Measurements from ENCODE around the gene NDFIP2. TPM values are rescaled to one million over a fixed set of nuclear protein-coding genes. Genes with fewer than 3 reads are reported as not detected.

Gene NDFIP2, protein sequence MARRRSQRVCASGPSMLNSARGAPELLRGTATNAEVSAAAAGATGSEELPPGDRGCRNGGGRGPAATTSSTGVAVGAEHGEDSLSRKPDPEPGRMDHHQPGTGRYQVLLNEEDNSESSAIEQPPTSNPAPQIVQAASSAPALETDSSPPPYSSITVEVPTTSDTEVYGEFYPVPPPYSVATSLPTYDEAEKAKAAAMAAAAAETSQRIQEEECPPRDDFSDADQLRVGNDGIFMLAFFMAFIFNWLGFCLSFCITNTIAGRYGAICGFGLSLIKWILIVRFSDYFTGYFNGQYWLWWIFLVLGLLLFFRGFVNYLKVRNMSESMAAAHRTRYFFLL
- total RNA-seq (2014; rRNA removed; shearing (Covaris generic)) = 15.4 and 17.5 TPM in 2 replicates

DNA sequence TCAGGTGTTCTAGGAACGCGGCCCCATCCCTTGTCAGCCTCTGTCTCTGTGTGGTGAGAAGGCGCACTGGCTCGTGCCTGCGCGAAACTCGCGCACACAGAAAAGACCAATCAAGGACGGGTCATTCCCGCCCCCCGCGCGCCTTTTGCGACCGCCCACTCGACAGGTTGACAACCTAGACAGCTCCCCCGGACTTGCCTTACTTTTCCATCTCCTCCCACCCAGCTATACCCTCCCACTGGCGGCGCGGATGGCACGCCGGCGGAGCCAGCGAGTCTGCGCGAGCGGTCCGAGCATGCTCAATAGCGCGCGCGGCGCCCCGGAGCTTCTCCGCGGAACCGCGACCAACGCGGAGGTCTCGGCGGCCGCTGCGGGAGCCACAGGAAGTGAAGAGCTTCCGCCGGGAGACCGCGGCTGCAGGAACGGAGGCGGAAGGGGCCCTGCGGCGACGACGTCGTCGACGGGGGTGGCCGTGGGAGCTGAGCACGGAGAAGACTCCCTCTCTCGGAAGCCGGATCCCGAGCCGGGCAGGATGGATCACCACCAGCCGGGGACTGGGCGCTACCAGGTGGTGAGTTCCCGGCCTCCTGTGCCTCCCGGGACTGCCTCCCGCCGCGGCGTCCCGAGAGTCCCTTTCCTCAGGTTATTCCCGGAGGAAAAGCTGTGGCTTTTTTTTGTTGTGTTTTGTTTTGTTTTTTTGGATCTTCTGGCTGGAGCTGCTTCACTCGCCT lies at the start of gene NDFIP2:
TSS of gene NDFIP2 (plus strand) at position 202 of the 731 bp plus-strand sequence. CDS start at position 251, 49 bp downstream.
- in situ Hi-C loops (cut with HindIII; ENCODE audit: low sequenced_read_pairs) = no loop called here
- peak; percentile 79 for DNase-seq (ENCODE audit: low spot score)

DNA sequence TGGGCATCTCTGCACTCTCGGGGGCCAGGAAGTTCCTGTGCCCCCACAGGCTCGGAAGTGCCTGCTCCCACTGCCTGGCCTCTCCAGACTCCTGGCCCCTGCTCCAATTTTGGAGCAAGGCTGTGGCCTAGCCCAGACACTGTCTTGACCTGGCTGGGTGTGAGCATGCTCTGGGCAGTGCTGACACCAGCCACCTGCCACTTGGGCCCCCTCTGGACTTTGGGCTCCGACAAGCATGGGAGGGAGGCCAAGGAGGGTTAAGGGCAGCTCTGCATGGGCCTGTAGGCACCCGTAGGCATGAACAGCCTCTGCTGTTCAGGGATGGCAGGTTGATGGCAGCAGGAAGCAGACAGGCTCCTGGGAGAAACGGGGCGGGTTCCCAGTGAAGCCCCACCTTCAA lies 48.9 kb upstream of the NDFIP2 start:
- DNase-seq (ENCODE audit: low spot score) = no peak
- in situ Hi-C loops (cut with HindIII; ENCODE audit: low sequenced_read_pairs) = no loop called here

DNA sequence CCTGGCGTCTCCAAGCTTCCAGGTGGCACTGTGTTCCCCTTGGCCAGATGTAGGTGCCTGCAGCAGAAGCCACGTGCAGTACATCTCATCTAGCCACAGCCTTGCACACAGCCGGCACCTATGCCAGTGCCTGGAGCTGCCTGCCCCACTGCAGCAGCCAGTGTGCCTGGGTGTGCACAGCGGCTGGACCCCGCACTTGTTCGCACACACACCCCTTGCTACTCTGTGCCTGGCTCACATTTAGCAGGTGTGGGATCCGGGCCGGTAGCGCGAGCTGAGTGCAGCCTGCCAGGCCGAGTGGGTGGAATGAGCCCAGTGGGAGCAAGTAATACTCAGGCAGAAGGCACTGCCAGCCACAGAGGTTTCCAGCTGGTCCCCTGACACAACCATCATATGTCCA lies 48.0 kb upstream of the NDFIP2 start:
- in situ Hi-C loops (cut with HindIII; ENCODE audit: low sequenced_read_pairs) = no loop called here
- DNase-seq (ENCODE audit: low spot score) = no peak

DNA sequence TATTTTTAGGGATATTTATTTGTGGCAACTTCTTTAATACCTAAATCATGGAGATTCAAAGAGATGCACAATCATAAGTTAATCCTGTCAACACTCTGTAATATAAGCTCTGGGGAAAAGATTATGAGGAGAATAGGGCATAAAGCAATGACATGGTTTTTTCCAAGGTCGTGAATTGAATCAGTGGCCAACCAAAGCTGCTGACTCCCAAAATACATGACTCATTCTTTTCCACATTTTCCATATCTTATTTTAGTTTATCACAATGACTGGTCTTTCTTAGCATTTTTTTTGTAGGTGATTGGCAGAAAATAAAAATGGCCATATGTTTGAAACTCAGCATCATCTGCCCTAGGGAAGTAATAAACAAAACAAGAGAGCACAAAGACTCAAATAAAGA lies 46.4 kb upstream of the NDFIP2 start:
- DNase-seq (ENCODE audit: low spot score) = no peak
- in situ Hi-C loops (cut with HindIII; ENCODE audit: low sequenced_read_pairs) = no loop called here

DNA sequence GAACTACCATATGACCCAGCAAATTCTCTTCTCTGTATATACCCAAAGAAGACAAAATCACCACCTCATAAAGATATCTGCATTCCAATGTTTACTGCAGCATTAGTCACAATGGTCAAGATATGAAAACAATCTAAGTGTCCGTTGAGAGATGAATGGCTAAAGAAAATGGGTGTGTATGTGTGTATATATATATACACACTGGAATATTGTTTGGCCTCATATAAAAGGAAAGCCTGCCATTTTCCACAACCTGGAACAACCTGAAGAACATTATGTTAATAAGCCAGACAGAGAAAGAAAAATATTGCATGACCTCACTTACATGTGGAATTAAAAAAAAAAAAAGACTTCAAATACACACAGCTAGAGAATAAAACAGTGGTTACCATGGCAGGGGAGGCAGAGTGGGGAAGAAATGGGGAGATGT lies 45.4 kb upstream of the NDFIP2 start:
- in situ Hi-C loops (cut with HindIII; ENCODE audit: low sequenced_read_pairs) = no loop called here
- no peak for DNase-seq (ENCODE audit: low spot score)

DNA sequence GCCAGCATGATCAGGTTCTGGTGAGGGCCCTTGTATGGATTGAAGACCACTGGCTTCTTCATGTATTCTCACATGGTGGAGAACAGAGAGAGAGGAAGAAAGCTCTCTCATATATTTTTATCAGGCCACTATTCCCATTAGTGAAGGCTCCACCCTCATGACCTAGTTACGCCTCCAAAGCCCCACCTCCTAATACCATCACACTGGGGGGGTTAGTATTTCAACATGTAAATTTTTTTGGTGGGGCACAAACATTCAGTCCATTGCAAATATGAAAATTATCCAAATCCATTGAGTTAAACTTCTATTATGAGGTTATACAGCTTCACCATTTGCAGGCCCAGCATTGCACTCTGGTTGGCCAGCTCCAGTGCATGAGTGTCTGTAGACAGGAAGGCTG lies 41.7 kb upstream of the NDFIP2 start:
- in situ Hi-C loops (cut with HindIII; ENCODE audit: low sequenced_read_pairs) = no loop called here
- DNase-seq (ENCODE audit: low spot score) = no peak

DNA sequence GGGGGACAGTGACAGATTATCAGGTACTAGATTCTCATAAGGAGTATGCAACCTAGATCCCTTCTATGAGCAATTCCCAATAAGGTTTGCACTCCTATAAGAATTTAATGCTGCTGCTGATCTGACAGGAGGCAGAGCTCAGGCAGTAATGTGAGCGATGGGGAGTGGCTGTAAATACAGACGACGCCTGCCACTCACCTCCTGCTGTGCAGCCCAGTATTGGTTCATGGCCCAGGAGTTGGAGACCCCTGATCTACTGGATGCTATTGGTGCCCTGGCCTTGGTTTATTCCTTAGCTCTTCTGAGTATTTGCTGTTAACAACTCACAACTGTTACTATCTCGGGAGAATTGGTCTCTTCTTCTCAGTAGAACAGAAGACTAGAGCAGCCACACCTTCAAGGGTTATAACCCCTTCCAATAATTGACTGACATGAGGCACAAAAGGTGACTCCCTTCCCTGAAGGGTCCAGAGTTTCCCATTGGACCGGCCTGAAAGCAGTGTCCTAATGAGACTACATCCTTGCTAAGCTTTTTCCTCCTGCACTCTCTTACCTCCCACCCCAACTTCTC lies 39.9 kb upstream of the NDFIP2 start:
- in situ Hi-C loops (cut with HindIII; ENCODE audit: low sequenced_read_pairs) = no loop called here
- DNase-seq (ENCODE audit: low spot score) = no peak

DNA sequence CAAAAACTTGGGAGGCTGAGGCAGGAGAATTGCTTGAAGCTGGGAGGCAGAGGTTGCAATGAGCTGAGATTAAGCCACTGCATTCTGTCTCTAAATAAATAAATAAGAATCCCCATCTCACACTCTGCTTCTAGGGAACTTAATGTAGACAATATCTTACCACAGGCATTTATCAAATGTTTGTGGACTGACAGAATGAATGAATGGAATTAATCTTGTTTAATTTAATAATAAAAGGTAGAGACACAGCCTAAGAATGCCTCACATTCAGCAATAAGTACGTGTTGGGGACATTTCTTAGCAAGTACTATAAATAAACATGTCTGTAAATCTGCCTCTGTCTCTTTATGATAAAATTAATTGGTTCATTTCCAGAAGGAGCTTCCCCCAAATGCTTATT lies 38.7 kb upstream of the NDFIP2 start:
- no peak for DNase-seq (ENCODE audit: low spot score)
- in situ Hi-C loops (cut with HindIII; ENCODE audit: low sequenced_read_pairs) = no loop called here

DNA sequence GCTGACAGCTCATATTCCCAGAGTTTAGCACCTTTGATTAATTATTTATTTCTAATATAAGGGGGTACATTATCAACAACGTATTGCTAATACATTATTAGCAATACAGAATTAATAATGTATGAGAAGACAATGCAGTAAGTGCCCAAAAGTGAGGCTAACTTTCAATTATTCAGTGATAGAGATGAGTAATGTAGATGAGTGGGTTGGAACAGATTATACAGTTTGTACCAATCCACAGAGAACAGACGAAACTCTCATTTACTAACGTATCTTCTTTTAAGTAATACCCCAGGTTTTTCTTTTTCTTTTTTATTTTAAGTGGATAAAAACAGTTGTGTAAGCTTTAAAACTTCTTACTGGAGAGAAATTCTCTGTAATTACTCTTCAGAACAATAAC lies 38.2 kb upstream of the NDFIP2 start:
- in situ Hi-C loops (cut with HindIII; ENCODE audit: low sequenced_read_pairs) = no loop called here

DNA sequence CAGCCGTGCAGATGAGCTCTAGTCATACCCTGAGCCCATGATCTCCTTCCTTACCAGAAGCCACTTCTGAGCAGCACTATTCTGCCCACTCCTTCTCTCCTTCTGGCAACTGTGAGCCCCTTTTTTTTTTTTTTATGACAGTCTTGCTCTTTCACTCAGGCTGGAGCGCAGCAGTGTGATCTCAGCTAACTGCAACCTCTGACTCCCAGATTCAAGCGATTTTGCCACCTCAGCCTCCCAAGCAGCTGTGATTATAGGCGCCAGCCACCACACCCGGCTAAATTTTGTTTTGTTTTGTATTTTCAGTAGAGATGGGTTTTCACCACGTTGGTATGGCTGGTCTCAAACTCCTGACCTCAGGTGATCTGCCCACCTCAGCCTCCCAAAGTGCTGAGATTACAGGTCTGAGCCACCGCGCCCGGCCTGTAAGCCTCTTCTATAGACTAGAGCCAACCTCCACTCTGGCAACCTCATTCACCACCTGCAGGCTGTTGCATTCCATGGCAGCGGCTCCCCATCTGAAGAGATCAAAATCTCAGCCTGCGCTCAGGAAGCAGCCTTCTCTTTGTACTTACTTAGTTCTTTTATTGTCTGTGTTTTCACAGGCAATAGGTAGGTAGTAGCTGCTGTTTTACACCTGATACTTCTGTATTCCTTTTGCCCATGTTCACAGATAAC lies 34.8 kb upstream of the NDFIP2 start:
- no peak for DNase-seq (ENCODE audit: low spot score)
- in situ Hi-C loops (cut with HindIII; ENCODE audit: low sequenced_read_pairs) = no loop called here

More for the DNA sequence above, 38.2 kb upstream of the NDFIP2 start:
- DNase-seq (ENCODE audit: low spot score) = no peak

DNA sequence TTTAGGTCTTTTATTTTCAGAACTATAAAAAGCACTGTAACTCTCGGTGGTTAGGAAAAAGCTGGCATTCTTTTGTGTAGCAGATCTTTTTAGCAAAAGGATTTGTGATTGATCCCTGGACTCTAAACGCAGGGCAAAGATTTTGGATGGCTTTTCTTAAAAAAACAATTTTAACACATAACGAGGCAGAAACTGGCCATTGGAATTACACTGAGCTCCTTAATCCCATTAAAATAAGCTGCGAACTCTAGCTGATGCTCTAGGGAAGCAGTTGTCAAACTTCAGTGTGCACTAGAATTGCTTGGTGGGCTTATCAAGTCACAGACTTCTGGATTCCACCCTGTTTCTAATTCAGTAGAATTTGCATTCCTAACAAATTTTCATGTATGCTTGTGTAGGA lies 33.8 kb upstream of the NDFIP2 start:
- DNase-seq (ENCODE audit: low spot score) = no peak
- in situ Hi-C loops (cut with HindIII; ENCODE audit: low sequenced_read_pairs) = no loop called here

DNA sequence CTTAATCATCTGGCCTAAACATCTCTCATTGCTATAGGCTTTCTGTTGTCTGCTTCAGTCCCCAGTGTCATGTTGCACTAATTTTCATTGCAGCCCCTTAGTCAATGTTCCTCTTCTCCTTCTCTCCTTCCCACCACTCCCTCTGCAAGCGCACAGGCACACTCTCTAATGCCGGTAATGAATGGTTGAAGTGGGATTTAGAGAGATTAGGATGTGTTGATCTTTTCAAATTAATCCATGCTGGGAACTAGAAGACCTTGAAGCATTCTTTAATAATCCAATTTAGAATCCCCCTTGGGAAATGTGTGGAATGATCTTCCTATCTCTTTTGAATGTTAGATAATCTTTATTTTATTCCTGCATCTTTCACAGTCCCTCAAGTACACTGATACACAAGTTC lies 33.2 kb upstream of the NDFIP2 start:
- in situ Hi-C loops (cut with HindIII; ENCODE audit: low sequenced_read_pairs) = no loop called here
- no peak for DNase-seq (ENCODE audit: low spot score)

DNA sequence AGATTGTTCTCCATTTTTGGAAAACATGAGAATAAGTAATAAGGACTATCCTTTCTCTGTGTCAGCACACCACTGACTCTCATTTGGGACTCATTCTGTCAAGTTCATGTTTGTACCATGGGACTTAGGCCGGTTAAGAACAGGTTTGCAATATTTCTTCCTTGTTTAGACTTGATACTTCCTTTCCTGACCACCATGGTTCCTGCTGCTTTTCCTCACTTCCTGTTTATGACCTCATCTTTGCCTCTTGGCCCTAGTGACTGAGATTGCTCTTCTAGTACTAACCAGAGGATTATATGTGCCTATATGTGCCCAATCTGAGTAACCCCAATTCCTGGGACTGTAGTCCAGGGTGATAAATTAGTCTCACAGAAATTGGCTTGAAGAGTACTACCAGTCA lies 32.5 kb upstream of the NDFIP2 start:
- in situ Hi-C loops (cut with HindIII; ENCODE audit: low sequenced_read_pairs) = no loop called here

DNA sequence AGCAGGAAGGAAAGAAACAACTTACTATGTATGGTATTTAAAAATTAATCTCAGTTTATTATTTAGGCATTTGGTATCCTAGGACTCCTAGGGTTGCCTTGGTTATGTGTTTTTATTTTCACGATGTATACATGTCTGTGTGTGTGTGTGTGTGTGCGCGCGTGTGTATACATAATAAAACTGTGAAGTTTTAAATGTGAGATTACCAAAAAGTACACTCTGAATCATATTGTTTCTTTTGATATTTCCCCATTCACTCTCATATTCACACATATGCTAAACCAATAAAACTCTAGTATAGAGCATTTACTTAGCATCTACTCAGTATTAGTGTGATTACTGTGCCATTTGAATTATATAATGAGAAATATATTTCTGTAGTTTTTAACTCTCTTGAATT lies 30.8 kb upstream of the NDFIP2 start:
- in situ Hi-C loops (cut with HindIII; ENCODE audit: low sequenced_read_pairs) = no loop called here

More for the DNA sequence above, 32.5 kb upstream of the NDFIP2 start:
- DNase-seq (ENCODE audit: low spot score) = no peak

DNA sequence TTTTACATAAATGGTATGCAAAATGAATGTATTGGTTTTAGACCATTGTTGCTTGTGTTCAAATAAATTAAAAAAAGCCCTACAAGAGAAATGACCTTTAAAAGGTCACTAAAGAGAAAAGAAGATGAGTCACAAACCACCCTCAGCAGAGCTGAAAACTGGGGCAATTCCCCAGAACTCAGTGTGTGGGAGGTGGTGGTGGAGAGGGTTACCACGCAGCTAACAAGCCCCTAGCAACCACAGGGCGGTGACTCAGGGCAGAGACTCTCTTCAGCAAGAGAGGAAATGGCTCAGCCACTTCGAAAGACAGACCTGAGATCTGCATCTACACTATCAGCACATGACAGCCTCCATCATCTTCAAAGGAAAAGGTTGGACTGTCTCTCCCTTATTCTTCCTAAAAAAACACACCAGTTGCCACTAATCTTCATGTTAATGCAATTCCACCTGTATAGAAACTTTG lies 29.4 kb upstream of the NDFIP2 start:
- DNase-seq (ENCODE audit: low spot score) = no peak
- in situ Hi-C loops (cut with HindIII; ENCODE audit: low sequenced_read_pairs) = no loop called here

More for the DNA sequence above, 30.8 kb upstream of the NDFIP2 start:
- no peak for DNase-seq (ENCODE audit: low spot score)

DNA sequence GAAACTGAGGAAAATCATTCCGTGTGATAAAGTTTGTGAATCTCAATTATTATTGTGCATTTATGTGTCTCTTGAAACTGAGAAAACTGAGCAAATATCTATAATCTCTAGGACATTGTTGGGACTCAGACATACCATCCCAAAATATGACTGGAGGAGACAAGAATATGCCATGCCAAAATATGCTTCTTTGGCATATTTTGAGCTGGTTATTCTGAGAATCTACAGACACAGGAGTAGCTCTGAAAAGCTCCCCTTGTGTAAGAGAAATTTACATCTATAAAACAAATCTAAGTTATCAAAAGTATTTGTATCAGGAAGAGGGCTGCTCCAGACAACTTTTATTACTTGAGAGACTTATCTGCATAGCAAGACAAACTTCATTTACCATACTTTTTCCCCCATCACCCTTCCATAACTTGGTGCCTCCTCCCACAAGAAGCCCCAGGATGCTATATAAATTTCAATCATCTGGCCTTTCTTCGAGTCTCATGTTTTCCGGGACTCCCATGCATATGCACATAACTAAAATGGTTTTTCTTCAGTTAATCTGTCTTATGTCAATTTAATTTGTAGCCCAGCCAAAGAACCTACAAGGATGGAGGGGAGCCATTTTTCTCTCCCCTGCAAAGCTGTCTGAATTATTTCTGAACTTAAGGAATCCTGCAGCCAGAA lies 28.6 kb upstream of the NDFIP2 start:
- no peak for DNase-seq (ENCODE audit: low spot score)
- in situ Hi-C loops (cut with HindIII; ENCODE audit: low sequenced_read_pairs) = no loop called here

DNA sequence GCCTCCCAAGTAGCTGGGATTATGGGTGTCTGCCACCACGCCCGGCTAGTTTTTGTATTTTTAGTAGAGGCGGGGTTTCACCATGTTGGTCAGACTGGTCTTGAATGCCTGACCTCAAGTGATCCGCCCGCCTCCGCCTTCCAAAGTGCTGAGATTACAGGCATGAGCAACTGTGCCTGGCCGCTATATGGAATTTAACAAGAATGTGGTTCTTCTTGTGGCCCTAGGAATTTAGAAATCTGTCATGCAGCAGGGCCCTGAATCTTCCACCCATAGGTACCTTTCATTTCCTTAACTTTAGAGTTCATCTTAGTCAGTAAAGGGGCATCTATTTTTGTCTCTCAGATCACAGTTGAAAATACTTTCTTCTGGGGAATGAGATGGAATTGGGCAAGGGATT lies 25.6 kb upstream of the NDFIP2 start:
- no peak for DNase-seq (ENCODE audit: low spot score)

DNA sequence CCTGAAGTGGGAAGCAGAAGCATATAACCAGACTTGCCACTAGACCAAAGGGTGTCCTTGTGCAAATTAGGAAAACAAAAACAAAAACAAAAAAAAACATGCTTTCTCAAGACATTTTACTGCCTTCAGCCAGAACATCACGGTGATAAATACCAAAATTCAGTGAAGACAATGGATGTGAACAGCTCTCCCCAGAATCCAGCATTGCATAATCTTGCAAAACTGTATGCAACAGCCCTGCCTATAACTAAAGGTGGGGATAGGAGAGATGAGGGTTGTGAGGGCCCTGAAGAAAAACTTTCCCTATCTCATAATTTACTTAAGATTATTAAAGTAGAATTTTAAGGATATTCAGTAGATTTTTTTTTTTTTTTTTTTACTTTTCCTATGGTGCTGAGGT lies 24.9 kb upstream of the NDFIP2 start:
- in situ Hi-C loops (cut with HindIII; ENCODE audit: low sequenced_read_pairs) = no loop called here
- DNase-seq (ENCODE audit: low spot score) = no peak

More for the DNA sequence above, 25.6 kb upstream of the NDFIP2 start:
- in situ Hi-C loops (cut with HindIII; ENCODE audit: low sequenced_read_pairs) = no loop called here

Measured in G401 (cell line).